ENCODE results near the gene RBBP8NL.
A peak's percentile ranks its signal among the peaks of the same experiment; 100 is the strongest.

RBBP8NL gene

GRCh38 chr20:62427172-62428001 lies at the start of gene RBBP8NL:
Gene RBBP8NL, minus strand, starts transcription at chr20:62427539. Its CDS starts 7,892 bp downstream, at chr20:62419647.
- peak; percentile 84 for DNase-seq

GRCh38 chr20:62476056-62476838 lies 48.9 kb upstream of the RBBP8NL start:
- DNase-seq, result no peak

- no peak for DNase-seq
These were observed 48.4 kb upstream of the RBBP8NL start, which contains the start of gene GATA5 for GRCh38 chr20:62475772-62476055. Gene GATA5, minus strand, starts transcription at chr20:62475995. Its CDS starts 474 bp downstream, at chr20:62475521.

GRCh38 chr20:62475027-62475771 lies 47.9 kb upstream of the RBBP8NL start:
- DNase-seq, result no peak

GRCh38 chr20:62474604-62475026 lies 47.3 kb upstream of the RBBP8NL start:
- DNase-seq, result no peak

- DNase-seq, result no peak
These were observed 46.6 kb upstream of the RBBP8NL start for GRCh38 chr20:62473717-62474603.

GRCh38 chr20:62472941-62473585 lies 45.7 kb upstream of the RBBP8NL start:
- no peak for DNase-seq

- no peak for DNase-seq
These were observed 45.0 kb upstream of the RBBP8NL start for GRCh38 chr20:62472138-62472940.

- DNase-seq, result no peak
These were observed 43.1 kb upstream of the RBBP8NL start for GRCh38 chr20:62470459-62470858.

- DNase-seq, result no peak
These were observed 42.7 kb upstream of the RBBP8NL start for GRCh38 chr20:62470001-62470400.

GRCh38 chr20:62469352-62469751 lies 42.0 kb upstream of the RBBP8NL start:
- DNase-seq, result no peak

GRCh38 chr20:62466806-62467537 lies 39.6 kb upstream of the RBBP8NL start:
- no peak for DNase-seq

- DNase-seq, result no peak
These were observed 38.9 kb upstream of the RBBP8NL start for GRCh38 chr20:62466072-62466760.

- no peak for DNase-seq
These were observed 37.7 kb upstream of the RBBP8NL start for GRCh38 chr20:62464990-62465389.

- no peak for DNase-seq
These were observed 37.1 kb upstream of the RBBP8NL start for GRCh38 chr20:62464425-62464770.

- DNase-seq, result no peak
These were observed 36.5 kb upstream of the RBBP8NL start for GRCh38 chr20:62463651-62464424.

- no peak for DNase-seq
These were observed 35.7 kb upstream of the RBBP8NL start for GRCh38 chr20:62462976-62463592.

GRCh38 chr20:62461834-62462233 lies 34.5 kb upstream of the RBBP8NL start:
- no peak for DNase-seq
